Cerebellar cortex (tissue), 1 donor: ENCODE data around the gene ITPR2.
A peak's percentile ranks its signal among the peaks of the same experiment; 100 is the strongest.
"Not testable (repeated sequence)": the region's sequence is repeated elsewhere in the genome, so short reads cannot be mapped to it uniquely, and the experiment has no call there.

Source experiments
- DNase-seq: peaks from one replicate; pipeline ENCODE4 v3.0.0-alpha.2; 2015; ENCODE audit warnings: low spot score

Gene ITPR2

DNA sequence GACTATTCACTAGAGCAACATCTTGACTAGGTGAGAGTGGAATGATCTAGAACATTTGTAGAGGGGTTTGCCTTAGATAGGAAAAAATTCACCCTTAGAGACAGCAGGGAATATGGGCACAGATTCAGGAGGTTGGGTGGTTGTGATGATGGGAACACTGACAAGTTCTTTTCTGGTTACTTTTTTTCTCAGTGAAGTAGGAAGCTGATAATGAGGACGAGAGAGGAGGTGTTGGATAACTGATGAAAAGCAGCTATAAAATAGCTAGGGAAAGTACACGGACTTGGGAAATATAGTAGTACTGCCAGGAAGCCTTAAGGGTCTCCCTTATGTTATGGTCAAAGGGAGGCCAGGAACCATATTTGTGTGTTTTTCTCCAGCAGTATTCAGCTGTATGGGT is 387.1 kb downstream of the ITPR2 start:
- DNase-seq, result no peak

DNA sequence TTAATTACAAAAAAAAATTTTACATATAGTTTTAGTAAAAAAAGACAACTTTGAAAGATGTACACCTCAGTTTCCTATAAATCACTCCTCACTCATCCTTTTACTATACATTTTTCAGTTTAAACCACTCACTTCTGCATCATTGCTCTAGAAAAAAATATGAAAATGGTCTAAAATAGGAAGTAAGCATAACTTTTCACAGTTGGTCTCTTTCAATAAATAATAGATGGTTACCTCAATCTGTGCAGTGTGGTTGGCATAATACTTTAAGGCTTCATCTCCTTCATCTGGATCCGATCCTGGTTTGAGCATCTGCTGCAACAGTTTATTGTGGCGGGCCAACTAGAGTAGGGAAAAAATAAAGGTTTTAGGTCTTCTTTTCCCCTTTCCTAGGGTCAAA is 389.7 kb downstream of the ITPR2 start:
- DNase-seq, result no peak

DNA sequence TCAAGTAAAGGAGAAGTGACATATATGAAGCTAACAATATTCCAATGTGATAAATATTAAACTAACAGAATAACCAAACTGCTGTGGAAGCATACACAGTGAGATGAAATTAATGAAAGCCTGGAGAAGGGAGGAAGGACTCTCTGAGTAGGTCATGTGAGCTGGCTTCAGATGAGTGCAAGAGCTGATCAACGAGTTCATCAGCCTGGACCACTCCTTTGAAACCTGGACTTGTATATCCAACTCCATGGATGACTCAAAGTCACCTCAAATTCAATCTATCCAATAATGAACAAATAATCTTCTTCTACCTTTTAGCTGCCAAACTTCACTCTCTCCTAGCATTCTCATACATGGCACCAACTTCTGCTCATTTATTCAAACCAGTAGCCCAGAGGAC is 391.6 kb downstream of the ITPR2 start:
- DNase-seq, result no peak

DNA sequence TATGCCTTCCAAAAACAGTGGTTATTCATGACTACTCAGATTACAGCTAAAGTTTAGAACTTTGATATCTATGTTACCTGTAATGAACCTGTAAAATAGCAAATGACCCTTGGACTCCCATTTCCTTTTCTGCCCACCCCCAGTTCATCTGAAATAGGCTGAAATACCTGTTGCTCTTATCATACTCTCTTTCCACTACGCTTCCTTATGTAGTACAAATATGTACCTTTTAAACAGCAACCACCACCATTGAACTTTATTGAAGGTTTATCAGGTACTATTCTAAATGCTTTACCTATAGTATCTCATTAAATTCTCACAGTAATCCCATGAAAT is 398.0 kb downstream of the ITPR2 start:
- no peak for DNase-seq

DNA sequence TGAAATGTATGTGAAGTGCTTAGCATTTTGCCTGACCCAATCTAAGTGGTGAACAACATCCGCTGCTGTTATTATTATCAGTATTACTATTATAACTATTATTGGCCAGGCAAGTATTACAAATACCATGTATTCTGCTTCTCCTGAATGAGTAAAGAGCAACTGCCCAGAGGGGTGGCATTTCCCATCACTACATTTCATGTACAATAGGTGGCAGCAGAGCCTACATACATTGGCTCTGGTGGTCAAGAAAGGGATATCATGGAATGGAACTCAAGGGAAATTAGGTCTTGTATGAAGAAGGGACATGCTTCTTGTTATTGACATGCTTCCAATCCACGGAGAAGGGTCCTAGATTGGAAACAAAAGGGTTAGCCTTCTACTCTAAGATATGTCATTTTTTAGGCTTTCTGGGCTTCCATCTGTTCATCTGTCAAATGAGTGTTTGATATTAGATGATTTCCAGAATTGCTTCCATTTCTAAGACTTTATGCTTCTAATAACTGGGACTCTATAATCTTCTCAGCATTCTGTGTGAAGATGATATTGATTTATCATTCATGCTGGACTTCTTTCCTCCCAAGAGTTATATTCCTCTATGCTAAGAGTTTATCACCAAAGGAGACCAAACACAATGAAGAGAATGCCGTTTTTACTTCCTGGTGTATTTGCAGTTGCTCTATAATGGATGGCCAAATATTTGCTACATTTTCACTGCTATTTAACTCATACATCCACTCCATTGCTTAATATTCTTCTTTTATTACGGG is 398.5 kb downstream of the ITPR2 start:
- DNase-seq, result peak; percentile 60

DNA sequence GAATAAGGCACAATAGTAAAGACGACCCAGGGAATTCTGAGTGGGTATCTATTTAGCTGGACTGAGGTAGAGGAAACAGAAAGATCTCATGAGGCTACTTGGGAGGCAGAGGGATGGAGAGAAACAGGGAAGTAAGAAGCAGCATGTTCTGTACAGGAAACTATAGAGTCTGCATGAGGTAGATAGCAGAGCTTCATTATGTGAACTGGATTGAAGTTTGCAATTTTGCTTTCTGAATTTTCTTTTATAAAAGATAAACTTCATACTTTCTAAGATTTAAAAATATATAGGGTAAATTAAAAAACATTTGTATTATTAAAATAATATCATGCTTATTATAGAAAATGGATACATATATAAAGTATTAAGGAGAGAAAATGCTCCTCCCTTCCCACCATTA is 399.3 kb downstream of the ITPR2 start:
- not testable (repeated sequence) for DNase-seq

DNA sequence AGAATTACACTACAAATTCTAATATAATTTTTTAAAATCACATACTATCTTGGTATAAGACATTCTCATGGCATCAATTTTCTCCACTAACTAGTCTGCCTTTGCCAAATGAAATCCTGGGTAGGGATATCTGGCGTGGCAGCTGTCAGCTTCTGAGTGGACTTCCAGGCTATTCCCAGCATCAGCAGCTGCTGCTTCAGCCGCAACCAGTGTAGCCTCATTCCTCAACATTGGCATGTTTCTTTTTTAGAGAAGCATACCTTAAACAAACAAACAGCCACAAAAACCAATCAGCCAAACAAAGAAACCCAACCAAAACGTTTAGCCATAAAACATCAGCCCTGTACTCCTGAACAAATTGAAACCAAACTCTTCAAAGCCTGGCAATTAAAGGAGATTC is 401.8 kb downstream of the ITPR2 start:
- DNase-seq, result no peak

DNA sequence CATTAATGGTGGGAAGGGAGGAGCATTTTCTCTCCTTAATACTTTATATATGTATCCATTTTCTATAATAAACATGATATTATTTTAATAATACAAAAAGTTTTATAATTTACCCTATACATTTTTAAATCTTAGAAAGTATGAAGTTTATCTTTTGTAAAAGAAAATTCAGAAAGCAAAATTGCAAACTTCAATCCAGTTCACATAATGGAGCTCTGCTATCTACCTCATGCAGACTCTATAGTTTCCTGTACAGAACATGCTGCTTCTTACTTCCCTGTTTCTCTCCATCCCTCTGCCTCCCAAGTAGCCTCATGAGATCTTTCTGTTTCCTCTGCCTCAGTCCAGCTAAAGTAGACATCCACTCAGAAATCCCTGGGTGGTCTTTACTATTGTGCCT is 402.4 kb downstream of the ITPR2 start:
- not testable (repeated sequence) for DNase-seq

DNA sequence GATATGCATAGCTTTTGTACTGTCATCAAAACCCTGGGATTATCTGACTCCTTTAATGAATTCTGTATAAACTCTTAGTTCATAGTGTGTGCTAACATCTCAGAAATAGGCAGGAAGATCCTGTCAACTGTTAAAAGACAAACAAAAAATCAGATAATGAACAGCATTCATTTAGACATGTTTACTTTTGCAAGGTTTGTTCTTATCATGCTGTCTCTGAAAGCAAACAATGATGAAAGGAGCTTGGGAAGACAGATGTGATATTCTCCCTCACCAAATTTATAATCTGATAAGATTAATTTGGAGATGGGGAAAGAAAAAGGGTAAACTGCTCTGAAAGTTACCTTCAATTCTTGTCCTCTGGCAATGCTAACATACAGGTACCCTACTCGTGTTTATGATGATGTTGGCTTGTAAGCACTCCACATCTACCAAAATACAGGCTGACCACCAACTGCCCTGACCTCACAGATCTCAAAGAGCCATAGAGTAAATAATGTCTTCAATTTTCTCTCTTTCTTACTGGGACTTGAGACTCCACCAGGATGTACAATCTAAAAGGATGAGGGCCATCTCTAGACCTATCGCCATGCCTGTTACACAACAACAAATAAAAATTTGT is 403.8 kb downstream of the ITPR2 start:
- DNase-seq, result no peak

DNA sequence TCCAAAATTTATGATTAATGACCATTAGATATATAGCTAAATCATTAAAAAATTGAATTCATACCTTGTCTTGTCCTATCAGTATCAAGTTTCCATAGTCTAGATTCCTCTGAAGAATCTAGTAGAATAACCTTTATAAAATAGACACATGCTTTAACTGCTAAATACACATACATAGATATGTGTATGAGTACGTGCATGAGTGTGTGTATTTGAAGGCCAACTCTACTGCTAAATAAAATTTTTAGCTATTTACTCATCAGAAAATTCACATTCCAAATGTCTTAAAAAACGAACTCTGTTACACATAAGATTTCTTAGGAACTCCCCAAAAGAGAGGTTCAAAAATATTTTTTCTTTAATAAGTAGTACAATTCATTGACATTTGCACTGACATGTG is 404.6 kb downstream of the ITPR2 start:
- no peak for DNase-seq

DNA sequence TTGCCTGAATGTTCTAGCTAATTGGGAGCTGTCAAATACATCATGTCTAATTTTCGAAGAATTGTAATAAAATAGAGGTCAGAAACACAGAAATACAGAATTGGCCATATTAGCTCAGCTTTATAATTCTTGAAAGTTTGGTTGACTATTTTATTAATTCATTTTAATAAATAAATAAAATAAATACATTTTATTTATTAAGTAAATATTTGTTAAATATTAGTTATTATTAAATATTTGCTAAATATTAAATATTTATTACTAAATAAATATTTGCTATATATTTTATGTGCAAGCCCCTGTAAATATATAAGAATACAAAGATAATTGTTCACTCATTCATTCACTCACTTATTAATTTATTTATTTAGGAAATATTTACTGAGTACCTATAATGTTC is 406.3 kb downstream of the ITPR2 start:
- no peak for DNase-seq

DNA sequence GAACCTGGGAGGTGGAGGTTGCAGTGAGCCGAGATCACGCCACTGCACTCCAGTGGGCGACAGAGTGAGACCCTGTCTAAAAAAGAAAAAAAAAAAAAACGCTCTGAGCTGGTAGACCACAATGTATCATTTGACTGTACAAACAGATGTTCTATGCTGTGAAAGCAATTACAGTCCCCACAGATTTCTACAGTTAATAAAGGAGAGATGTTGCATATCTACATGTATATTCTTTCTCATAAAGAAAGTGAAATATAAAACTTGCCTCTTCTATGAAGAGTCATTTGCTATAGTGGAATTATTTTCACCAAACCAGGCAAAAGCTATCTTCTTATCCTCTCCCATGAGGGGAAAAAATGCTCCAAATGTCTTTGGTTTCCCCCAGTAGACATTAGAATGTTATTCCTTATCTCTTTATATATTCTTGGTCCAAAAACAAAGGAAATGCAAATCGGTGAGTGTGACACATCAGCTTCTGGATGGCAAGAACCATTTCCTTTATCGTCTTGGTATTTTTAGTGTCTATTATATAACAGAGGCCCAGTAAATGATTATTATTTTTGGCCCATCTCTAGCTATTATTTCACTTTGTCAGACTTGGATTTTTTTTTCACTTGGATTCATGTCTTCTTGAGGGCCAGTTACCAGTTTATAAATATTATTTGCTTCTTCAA is 407.3 kb downstream of the ITPR2 start:
- DNase-seq, result no peak

DNA sequence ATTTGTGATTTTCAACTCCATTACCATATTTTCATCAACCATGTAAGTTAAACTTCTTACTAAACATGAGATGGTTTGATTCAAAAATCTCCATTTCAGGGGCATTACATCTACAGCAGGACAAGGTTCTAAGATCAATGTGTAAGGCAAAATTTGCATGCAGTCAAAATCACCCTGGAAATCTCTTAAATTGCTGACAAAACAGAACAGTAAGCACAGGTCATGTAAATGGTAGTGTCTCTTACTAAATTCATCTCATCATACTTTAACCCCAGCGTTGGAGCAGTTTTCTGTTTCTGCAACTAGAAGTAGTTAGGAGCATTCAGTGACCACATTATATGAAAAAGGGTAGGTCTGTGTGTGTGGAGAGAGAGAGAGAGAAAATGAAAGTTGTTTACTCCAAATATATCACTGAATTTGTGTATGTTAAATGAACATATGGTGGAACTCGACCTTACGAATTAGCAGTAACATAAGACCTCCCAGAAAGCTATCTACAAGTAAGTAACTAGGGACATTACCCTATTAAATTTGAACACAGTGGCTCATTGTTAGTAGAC is 410.1 kb downstream of the ITPR2 start:
- no peak for DNase-seq

DNA sequence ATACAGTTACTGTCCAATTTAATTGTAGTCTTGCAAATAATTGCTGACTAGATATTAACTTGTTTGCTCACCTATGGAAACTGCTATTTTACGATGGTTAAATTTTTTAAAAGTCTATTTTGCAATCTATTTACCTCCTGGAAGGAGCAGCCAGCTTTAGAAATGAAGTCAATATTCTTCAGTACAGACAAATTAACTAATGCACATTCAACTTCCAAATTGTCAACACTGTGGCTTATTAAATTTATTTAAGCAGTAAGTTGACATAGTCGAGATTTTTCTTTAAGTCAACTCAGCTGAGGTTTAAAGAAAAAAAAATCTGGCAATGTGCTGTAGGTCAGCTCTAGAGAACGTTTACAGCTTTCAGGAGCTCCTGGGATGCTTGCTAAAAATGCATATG is 416.4 kb downstream of the ITPR2 start:
- no peak for DNase-seq

DNA sequence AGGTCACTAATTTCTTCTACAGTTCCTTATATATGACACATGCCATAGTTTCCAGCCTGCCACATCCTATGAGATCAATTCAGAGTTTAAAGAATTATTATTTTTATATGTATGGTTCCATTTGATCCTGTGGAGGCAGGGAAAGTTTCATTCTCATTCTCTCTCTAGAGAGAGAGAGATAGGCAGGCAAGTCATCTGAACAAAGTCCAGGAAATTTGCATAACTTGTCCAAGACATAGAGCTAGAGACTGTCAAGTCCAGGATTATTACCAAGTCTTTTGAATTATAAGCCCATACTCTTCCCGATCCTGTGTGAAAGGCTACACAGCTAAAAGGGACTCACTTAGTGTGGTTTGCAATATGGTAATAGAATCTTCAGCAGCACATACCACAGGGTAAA is 422.3 kb downstream of the ITPR2 start:
- no peak for DNase-seq

DNA sequence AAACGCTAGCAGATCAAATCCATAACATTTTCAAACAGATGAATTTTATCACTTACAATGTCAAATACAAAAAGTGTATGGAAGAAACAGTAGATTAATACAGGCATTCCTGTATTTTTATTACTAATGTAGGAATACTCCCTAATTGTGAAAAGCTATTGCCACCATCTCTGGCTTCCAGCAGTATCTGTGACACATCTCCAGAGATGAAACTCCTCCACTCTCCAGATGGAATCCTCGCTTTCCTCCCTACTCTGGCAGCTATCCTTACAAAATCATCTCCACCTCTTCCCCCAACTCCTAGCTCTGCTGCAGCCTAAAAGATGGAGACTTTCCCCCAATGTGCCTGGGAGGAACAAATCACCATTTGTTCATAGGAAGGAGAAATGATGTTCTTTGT is 426.2 kb downstream of the ITPR2 start:
- peak; percentile 36 for DNase-seq

DNA sequence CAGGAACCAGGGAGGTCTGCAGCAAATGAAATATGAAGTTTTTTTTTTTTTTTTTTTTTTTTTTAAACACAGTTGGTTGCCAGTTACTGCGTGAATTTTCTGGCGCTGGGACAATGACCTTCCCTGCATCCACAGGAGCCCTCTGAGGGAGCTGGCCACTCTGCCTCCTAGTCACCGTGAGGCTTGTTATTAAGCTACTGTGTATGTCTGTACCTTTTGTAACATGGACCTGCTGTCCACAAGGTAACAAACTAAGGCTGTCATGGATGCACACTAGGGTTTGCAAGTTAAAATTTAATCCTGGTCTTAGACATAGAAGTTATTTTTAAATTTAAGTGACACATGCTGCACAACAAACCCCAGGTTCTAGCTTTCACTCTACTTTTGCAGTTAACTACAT is 426.6 kb downstream of the ITPR2 start:
- peak; percentile 57 for DNase-seq

DNA sequence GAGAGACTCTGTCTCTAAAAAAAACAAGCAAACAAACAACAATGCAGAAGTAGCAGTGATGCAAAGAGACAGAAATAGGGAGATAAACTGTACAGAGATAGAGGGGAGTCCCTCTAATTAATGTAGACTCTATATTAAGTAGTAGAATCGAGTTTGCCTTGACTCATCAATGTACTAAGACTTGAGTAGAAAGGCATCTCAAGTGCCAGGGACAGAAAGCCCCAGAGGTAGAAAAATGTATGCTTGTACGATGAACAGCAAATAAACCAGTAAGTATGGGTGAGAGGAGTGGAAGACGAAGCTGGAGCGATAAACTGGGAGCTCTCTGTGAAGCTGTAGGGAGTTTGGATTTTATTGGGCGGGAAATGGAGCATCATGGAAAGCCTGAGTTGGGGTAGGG is 429.4 kb downstream of the ITPR2 start:
- no peak for DNase-seq

DNA sequence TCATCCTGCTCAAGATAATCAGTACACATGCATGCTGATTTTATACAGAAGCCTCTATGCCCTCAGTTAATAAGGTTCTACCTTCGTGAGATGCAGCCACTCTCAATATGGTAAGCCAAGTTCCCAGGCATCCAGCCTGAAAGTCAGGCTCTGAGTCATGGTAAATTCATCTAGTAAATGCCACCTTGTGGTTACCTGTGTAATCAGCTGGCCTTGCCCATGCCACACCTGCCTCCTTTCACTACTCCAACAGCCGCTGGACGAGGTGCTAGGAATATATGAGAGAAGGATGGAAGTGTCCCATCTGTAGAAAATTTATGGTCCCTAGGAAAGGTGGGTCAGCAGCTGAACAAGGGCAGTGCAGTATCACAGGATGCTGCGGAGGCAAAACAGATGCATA is 430.3 kb downstream of the ITPR2 start:
- peak; percentile 56 for DNase-seq

DNA sequence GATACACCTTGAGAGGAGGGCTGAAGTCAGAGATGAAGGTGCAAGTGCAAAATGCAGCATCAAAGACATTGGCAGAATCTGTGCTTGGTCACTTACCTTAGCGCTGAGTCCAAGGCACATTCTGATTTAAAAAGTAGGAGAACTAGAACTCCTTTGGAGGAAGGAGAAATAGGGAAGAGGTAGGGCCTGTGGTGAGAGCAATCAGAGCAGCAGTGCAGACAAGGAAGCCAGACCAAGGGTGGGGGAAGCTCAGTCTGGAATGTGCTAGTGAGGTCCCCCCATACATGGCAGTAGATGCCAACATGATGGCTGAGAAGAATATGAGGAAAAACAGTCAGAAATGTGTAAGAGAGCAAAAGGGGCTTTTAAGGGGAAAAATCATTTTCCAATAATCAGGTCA is 431.1 kb downstream of the ITPR2 start:
- DNase-seq, result no peak

DNA sequence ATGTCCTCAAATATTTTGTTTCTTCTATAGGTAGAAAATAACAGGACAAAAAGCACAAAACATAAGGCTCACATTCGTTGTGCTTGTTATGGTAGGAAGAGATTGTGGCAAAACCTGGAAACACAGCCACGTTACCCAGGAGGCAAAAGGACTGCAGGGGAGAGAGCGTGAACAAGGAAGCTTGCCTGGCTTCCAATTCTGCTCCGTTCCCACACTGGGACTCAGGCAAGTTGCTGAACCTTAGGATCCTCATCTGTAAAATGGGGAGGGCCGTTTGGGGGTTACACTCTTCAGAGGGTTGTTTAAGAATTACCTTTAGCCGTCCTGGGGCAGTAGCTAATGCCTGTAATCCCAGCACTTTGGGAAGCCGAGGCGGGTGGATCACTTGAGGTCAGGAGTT is 432.4 kb downstream of the ITPR2 start:
- no peak for DNase-seq

DNA sequence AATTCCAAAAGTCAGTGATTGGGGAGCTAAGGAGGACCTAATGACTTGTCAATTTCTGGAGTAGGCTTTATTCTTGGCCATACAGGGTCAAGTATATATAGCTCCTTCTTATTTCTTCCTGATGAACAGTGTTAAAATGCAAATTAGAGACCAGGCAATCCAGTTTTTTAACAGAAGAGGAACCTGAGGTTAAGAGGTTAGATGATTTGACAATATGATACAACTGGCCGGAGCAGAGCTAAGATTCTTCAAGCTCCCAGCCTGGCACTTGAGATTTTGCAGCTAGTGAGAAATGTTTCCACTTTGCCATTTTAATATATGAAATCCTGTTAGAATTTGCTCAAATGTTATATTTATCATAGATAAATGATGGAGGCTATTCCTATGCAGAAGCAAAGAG is 433.6 kb downstream of the ITPR2 start:
- DNase-seq, result no peak

DNA sequence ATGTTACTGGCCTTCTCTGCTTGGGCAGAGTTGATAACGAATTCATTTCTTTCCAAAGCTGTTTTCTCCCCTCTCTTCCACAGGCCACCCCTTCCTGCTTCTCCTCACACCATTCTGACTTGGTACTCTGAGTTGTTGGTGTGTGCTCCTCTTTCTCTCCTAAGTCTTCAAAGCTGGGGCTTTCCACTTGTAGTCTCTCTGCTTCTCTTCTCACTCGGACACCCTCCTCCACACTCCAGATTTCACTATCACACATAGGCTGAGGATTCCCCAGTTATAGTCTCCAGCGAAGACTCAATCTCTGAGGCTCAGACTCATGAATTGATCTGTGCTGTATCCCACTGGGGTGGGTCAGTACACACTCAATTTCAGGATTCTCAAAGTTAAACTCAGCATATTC is 436.6 kb downstream of the ITPR2 start:
- no peak for DNase-seq
